NOMO-1 treated with dmso at 0.1 percent for 144 hours (cell line): Measurements from ENCODE around the gene ITIH1.
A peak's percentile ranks its signal among the peaks of the same experiment; 100 is the strongest.
"Not testable (repeated sequence)": the region's sequence is repeated elsewhere in the genome, so short reads cannot be mapped to it uniquely, and the experiment has no call there.

Experiments used
- DNase-seq: peaks from one replicate; lab custom pipeline; 2025; ENCODE audit not compliant: unreplicated experiment; lab: John Stamatoyannopoulos, UW

Gene ITIH1

DNA sequence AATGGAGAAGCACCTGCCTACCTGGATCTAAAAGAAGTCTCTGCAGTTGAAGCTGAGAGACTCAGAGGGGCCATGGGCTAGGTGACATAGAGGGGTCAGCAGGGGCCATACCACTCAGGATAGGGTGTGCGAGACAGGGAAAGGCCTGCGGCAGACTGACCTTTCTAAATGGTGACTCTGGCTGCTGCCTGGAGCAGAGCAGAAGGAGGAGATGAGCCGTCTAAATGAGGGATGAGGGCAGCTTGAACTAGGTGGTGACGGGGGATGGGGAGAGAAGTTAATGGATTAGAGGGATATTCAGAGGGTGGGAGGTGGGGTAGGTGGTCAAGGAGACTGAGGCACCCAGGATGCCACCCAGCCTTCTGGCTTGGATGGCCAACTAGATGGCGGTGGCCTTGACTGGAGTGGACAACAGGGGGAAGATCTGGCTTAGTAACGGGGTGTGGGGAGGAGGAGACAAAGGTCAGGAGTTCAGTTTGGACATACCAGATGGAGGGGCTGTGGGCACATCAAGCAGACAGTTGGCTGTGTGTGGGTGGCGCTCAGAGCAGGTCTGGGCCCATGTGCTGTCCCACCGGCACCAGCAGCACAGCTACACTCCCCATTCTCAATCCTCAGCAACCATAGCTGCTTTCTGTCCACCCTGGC lies 3.2 kb upstream of the ITIH1 start:
- no peak for DNase-seq

DNA sequence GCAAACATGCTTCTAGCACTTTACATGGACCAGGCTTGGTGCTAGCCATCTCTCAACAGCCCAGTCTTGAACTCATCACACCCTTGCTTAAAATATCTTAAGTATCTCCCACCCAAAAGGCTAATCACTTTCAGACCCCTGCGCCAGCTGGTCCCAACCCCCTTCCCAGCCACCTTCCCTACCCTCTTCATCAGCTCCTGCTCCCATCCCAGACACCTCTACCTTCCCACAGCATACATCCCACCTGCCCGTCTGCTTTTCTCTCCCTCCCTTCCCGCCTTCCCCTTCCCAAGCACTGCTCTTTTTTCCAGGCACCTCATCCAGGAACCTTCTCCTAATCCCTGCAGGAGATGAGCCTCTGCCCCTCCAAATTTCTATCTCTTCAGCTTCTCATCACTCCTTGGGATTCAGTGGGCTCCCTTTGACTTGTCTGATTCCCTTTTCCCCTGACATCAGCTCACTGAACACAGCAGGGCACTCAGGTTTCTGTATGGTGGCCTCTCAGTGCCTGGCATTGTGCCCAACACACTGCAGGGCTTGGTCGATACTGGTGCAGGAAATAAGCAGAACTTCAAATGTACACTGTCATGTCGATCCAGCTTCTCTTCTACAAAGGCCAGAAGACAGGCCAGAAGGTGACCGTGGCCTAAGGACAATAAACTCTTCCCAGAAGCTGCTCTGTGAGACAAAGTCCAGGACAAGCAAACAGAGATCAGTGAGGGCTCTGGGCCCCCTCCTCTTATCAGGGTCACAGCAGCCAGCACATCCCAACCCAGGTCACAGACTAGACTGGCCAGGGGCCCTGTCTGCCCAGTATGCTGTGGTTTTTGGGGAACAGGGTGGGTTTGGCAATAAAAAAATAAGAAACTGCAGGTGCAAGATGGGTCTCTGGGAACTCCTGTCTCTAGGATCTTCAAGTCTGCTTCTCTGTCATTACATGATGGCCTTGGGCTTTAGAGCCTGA lies 2.2 kb upstream of the ITIH1 start:
- DNase-seq: no peak

DNA sequence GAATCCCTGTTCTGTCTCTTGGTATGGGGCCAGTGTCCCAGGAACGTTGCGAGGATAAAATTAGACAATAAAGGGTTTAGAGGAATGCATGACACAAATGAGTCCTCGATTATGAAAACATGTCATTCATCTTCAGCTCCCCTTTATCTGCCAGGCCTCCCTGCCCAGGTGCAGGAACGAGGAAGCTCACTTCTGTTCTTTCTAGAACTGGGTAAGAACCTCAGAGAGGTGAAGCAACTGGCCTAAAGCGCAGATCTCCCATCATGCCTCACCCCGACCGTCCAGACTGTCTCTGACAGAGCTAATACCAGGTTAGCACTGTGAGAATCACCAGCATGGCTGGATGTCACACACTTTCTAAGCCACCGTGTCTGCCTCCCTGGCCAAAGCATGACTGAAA lies 1.5 kb upstream of the ITIH1 start:
- no peak for DNase-seq

DNA sequence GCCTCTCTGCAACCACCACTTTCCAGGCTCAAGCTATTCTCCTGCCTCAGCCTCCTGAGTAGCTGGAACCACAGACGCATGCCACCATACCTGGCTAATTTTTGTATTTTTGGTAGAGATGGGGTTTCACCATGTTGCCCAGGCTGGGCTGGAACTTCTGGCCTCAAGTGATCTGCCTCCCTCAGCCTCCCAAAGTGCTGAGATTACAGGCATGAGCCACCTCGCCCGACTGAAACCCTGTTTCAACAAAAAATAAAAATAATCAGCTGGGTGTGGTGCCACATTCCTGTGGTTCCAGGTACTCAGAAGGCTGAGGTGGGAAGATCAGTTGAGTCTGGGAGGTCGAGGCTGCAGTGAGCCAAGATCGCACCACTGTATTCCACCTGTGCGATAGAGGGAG lies 913 bp upstream of the ITIH1 start:
- not testable (repeated sequence) for DNase-seq

DNA sequence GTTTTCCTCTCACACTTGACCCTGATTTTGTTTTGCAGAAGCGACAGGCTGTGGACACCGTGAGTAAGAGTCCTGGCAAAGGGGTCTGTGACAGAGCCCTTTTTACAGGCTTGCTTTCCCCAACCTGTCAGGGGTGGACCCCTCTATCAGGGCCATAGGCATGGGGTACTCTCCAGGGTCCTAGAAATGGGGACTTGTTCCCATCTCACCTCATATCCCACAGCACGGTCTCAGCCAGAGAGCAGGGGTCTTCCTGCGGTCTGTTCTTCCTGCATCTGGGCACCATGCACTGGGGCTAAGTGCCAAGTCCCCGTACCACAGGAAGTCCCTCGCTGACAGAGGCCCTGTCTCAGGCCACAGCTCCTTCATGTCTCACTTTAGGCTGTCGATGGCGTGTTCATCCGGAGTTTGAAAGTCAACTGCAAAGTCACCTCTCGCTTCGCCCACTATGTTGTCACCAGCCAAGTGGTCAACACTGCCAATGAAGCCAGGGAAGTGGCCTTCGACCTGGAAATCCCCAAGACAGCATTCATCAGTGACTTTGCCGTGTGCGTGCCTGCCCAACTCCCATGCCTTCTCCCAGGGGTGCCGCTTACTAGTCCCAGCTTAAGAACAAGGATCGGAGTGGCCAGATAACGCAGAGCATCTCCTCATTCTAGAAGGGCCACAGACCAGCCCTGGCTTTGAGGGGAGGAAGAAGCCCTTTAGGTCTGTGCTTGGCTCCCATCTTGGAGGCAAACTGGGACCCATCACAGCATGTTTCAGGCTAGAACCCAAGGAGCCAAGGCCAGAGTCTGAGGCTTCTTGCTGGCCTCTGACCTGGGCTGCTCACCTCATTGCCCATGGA lies 783 bp downstream of the ITIH1 start:
- no peak for DNase-seq

DNA sequence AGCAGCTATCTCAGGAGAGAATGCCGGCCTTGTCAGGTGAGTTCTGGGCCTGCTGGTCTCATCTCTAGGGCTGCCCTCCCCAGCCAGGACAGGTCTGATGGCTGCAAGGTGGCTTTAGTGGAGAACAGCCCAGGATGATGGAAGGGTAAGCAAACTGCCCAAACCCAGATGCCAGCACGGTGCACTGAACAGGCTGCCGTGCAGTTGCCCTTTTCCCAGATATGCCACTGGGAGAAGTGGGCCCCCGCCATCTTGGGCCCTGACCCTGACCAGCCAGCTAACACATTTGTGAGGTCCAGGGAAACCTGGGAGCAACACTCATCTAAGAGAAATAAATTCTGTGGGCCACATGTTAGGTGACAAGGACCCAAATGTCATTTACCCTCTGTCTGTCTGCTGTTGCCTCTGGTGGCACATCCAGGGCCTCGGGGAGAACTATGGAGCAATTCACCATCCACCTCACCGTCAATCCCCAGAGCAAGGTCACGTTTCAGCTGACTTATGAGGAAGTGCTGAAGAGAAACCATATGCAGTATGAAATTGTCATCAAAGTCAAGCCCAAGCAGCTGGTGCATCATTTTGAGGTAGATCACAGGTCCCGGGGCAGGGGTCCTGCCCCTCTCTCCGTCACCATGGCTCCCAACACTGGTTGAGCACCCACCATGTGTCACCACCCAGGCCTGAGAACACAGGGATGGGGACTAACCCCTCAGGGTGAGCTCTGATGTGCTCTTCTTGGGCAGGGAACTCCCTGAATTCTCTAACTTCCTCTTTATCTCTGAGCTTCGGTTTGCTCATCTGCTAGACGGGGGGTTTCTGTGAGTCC lies 1.8 kb downstream of the ITIH1 start:
- DNase-seq: peak; percentile 55

DNA sequence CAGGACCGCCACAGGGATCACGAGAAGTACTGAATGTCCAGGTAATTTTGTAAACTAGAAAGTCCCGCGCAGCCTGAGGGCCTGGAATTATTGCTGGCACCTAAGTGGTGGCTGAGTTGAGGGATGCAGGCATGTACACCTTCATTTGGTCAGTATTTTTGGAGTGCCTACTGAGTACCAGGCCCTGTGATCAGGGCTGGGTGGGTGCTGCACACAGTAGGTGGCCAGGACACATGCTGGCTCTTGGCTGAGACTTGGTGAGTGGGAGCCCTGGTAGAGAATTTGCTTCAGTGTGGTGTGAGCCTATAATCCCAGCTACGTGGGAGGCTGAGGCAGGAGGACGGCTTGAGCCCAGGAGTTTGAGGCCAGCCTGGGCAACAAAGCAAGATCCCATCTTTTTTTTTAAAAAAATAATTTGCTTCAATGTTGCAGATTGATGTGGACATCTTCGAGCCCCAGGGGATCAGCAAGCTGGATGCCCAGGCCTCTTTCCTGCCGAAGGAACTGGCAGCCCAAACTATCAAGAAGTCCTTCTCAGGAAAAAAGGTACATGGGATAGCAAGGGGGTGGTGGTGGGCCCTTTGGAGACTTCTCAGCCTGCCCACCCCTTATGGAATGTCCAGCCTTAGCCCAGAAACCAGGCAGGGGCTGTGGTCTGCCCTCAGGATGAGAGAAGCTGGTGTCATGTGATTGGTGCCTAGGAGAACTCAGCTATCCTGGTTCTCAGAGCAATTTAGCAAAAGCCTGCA lies 2.6 kb downstream of the ITIH1 start:
- no peak for DNase-seq

DNA sequence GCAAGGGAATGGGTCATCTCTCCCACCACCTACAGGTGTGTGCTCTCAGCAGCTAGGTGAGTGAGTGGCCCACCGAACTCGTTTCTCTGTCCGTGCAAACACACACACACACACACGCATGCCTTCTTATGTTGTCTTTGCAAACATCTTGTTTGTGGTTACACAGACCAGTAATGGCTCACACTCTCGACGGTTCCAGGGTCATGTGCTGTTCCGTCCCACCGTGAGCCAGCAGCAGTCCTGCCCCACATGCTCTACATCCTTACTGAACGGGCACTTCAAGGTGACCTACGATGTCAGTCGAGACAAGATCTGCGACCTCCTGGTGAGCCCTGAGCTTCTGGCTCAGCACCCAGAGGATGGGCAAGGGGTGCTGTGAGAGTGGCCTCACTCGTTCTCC lies 4.3 kb downstream of the ITIH1 start:
- no peak for DNase-seq

DNA sequence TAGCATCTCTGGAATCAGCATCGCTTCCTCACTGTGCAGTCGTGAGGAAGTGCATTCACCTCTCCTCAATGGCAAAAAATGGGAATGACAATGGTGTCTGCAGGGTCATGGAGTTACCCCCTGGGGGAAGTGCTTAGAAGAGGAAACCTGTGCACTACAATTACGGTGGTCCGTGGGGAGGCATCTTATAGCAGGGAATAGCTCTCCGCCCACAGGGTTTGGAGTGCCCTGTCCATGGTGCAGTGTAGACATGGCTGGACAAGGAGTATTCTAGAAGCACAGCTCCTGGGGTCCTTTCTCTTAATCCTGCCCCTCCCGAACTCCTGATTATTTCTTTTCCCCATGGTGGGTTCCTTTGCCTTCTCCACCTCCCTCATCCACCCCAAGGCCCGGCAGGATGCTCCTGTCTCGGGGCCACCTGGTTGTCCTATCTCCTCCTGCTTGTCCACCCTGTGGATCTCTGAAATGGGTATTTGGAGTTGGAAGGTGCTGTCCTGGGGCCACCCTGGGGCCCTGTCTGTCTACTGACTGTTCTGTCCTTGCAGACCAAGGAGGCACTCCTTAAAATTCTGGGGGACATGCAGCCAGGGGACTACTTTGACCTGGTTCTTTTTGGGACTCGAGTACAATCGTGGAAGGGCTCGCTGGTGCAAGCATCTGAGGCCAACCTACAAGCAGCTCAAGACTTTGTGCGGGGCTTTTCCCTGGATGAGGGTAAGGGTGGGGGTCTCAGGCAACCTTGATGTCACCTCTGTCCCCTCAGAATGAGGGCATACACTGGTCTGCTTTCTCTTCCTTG lies 5.2 kb downstream of the ITIH1 start:
- DNase-seq: no peak

DNA sequence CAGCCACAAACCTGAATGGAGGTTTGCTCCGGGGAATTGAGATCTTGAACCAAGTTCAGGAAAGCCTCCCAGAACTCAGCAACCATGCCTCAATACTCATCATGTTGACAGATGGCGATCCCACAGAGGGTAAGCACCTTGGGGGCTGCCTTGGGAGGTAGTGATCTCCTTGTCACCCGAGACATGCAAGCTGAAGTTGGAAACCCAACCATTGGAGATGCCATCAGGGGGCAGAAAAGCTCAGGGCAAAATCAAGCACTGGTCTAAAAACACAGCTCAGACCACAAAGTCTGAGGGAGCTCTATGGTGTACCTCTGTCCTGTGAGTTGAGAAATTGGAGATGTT lies 5.8 kb downstream of the ITIH1 start:
- DNase-seq: no peak

DNA sequence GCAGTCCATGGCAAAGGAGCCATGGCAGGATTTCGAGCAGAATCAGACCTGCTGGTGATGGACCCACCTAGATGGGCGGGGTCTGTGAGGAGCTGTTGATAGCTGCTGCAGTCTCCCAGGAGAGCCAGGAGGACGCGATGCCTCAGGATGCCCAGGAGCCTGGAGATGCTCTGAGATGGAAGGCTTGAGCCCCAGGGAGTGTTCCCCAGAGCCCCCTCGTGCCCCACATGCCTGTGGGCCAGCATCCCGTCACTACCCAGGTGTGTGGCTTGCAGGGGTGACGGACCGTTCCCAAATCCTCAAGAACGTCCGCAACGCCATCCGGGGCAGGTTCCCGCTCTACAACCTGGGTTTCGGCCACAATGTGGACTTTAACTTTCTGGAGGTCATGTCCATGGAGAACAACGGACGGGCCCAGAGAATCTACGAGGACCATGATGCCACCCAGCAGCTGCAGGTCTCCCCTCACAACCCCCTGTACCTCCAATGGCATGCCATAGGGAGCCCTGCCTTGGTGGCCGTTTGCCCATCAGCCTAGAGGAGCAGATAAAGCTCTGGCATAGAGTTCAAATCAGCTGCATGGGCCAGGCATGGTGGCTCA lies 6.7 kb downstream of the ITIH1 start:
- no peak for DNase-seq

DNA sequence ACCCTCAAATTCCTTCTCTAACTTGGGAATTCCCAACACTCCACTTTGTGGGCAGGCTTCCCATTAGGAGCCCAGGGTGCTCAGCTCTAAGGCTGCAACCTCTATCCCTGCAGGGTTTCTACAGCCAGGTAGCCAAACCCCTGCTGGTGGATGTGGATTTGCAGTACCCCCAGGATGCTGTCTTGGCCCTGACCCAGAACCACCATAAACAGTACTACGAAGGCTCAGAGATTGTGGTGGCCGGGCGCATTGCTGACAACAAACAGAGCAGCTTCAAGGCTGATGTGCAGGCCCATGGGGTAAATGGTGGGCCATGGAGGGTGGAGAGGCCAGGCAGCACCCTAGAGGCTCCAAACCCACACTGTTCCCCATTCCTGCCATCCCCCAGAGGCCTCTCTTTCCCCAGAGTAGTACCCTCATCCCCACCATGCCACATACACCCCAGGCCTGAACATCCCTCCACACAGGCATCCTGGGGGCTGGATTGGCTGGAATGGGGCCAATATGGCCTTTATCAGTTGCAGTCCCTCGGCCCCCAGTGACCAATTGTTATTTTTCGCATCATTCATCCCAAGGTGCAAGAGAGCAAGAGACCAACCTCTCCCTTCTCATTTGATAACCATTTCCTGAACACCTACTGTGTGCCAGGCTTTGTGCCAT lies 7.7 kb downstream of the ITIH1 start:
- no peak for DNase-seq

DNA sequence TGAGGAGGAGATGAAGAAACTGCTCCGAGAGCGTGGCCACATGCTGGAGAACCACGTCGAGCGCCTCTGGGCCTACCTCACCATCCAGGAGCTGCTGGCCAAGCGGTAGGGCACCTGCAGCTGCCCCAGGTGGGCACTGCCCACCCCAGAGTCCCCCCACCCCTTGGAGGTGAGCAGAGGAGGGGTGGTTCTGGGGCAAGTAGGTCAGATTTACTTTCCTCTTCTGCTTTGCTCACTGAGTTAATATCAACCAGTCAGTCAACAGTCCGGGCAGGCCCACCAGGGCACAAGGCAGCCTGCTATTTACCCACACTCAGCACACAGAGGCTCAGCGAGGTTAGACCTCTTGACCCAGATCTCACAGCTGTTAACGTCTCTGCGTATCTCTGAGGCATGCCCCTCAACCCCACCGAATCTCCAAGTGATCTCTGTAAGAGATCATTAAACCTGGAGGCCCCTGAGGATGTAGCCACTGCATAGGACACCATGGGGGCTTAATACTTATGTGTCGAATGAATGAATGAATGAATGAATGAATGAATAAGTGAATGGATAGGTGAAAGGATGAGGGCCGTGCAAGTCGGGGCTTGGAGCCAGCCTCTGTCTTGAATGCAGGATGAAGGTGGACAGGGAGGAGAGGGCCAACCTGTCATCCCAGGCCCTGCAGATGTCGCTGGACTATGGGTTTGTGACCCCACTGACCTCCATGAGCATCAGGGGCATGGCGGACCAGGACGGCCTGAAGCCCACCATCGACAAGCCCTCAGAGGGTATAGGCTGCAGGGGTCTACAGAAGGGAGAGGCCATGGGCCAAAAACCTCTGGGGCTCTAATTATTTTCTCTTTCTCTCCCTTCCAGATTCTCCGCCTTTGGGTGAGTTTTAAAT lies 9.2 kb downstream of the ITIH1 start:
- no peak for DNase-seq

DNA sequence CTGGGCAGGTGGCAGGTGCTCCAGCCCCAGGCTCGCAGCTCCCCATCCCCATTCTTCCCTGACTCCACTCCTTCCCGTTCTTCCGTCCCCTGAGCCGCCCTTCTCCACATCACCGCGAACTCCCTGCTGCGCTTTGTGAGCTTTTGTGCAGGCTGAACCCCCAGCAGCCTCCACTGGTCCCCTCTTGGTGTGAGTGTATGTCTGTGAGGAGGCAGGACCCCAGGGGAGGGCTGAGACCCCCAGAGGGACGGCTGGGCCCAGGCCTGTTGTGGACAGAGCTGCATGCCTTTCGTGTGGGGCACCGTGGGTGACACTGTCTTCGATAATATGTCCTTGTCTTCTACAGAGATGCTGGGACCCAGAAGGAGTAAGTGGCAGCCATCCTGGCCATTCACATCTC lies 9.8 kb downstream of the ITIH1 start:
- DNase-seq: no peak

DNA sequence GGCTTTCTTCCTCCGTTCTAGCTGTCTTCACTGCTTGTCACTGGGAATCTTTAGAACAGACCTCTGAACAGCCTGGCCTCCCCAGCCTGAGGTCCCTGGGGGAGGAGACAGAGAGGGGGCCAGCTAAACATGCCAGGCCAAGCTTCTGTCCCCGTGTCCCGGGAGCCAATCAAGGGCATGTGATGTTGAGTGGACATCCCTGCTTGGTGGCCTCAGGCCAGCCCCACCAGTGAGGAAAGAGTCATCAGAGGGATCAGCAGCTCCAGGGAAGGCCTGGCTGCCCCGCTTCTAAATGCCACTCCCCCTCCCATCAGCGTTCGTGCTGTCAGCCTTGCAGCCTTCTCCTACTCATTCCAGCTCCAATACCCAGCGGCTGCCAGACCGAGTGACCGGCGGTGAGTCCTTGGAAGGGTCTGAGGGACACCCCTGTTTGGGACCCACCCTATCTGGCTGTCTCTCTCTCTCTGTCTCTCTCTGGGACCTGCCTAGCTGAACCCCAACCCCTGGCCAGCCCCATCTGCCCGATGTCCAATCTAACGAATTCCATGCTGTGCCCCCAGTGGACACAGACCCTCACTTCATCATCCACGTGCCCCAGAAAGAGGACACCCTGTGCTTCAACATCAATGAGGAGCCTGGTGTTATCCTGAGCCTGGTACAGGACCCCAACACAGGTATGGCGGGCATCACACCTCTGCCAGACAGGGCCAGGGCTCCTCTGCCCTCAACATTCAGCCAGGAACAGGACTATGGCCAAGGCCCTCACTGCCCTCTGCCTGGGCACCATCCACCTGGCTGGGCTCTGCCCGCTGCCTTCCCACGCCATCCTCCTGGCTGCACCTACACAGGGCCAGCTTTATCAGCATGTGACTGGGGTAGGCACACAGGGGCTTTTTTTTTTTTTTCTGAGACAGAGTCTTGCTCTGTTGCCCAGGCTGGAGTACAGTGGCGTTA lies 10.6 kb downstream of the ITIH1 start:
- no peak for DNase-seq
